Neural crest cell (in vitro differentiated cells): ENCODE measurements around the gene MMP13. TPM values are rescaled to one million over a fixed set of nuclear protein-coding genes. Genes with fewer than 3 reads are reported as not detected.
"Not testable (repeated sequence)": the region's sequence is repeated elsewhere in the genome, so short reads cannot be mapped to it uniquely, and the experiment has no call there.

Experiments
- DNase-seq: peaks from one replicate; pipeline ENCODE4 v3.0.0; 2021; ENCODE audit warnings: low read depth, mixed read lengths, low spot score
- H3K27ac Mint-ChIP-seq: one replicate; pipeline ENCODE4 v1.8.0; 2021; ENCODE audit warnings: mild to moderate bottlenecking, mixed read lengths; ENCODE audit not compliant: unreplicated experiment
- H3K27me3 Mint-ChIP-seq: 2 replicates; pipeline ENCODE4 v1.8.0; 2021; ENCODE audit warnings: low read depth, mild to moderate bottlenecking, mixed read lengths
- H3K36me3 Mint-ChIP-seq: 2 replicates; pipeline ENCODE4 v1.8.0; 2021; ENCODE audit warnings: low read depth, mild to moderate bottlenecking, mixed read lengths
- H3K4me1 Mint-ChIP-seq: 2 replicates; pipeline ENCODE4 v1.8.0; 2021; ENCODE audit warnings: mixed read lengths
- H3K4me3 Mint-ChIP-seq: one replicate; pipeline ENCODE4 v1.8.0; 2021; ENCODE audit warnings: mild to moderate bottlenecking, mixed read lengths
- H3K9me3 Mint-ChIP-seq: 2 replicates; pipeline ENCODE4 v1.8.0; 2021; ENCODE audit warnings: mixed read lengths
- total RNA-seq: library from RNA; stranded (reverse); gene quantifications from 2 replicates; pipeline ENCODE4 v1.2.1, GENCODE V29; 2021
- TF ChIP-seq, protein P1 (sequence below): fragments of 200-600 bp; sonication (generic); conservative IDR thresholded peaks from 2 replicates; pipeline ENCODE4 v1.5.0; 2021; ENCODE audit warnings: antibody characterized with exemption, mild to moderate bottlenecking

The MMP13 gene
- total RNA-seq, 1 donor from 2014 or later = not detected

DNA sequence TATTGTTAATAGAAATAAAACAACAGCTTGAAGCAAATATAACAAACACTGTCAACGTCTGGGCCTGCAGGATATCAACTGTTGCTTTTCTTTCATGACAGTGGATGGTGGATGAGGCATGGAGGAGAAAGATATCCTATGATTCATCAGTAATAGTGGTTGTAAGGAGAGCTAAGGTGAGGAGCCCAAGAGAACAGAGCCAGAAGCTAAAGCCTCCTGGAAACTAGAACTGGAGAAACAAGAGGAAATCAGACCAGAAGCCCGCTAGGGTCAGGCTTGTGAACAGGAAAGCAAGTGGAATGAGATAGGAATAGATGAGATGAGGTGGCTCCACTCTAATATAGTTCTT lies 43.1 kb downstream of the MMP13 start:
- Mint-ChIP-seq H3K27me3 (no peaks in the 10 kb centered on the region), H3K9me3 (peaks cover 4% of the 10 kb centered on the region), H3K4me1 (no peaks in the 10 kb centered on the region), H3K36me3 (no peaks in the 10 kb centered on the region), H3K4me3 (no peak overlapping the region), H3K27ac (no peak overlapping the region)
- DNase-seq = no peak
- TF ChIP-seq, protein P1, sequence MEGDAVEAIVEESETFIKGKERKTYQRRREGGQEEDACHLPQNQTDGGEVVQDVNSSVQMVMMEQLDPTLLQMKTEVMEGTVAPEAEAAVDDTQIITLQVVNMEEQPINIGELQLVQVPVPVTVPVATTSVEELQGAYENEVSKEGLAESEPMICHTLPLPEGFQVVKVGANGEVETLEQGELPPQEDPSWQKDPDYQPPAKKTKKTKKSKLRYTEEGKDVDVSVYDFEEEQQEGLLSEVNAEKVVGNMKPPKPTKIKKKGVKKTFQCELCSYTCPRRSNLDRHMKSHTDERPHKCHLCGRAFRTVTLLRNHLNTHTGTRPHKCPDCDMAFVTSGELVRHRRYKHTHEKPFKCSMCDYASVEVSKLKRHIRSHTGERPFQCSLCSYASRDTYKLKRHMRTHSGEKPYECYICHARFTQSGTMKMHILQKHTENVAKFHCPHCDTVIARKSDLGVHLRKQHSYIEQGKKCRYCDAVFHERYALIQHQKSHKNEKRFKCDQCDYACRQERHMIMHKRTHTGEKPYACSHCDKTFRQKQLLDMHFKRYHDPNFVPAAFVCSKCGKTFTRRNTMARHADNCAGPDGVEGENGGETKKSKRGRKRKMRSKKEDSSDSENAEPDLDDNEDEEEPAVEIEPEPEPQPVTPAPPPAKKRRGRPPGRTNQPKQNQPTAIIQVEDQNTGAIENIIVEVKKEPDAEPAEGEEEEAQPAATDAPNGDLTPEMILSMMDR = no peak

- peaks cover 4% of the 10 kb centered on the region for H3K9me3 Mint-ChIP-seq
- H3K27me3 Mint-ChIP-seq = no peaks in the 10 kb centered on the region
- H3K36me3 Mint-ChIP-seq = no peaks in the 10 kb centered on the region
- TF ChIP-seq, protein P1 = no peak
- H3K4me3 Mint-ChIP-seq = no peak overlapping the region
- no peak overlapping the region for H3K27ac Mint-ChIP-seq
- DNase-seq = no peak
- H3K4me1 Mint-ChIP-seq = no peaks in the 10 kb centered on the region
Measured at GRCh38 chr11:102911758-102912481, 43.6 kb downstream of the MMP13 start.

DNA sequence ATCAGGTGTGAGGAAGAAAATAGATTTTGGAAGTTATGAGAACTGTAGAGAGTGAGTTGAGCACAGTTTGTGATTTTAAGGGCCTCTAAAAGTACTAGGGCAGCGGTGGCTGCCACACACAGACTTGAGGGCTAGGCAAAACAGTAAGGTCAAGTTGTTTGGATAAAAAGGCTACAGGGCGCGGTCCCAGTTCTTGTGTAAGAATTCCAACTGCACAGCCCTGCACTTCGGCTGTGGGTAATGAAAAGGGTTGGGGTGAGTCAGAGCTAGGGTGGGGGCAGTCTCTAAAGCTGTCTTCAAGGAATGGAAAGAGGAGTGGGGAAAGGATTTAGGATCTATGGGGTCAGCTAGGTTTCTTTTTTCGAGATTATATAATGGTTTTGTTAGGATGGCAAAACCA lies 49.7 kb downstream of the MMP13 start:
- not testable (repeated sequence) for H3K36me3 Mint-ChIP-seq, H3K4me1 Mint-ChIP-seq, H3K27me3 Mint-ChIP-seq, DNase-seq, H3K27ac Mint-ChIP-seq, H3K4me3 Mint-ChIP-seq, H3K9me3 Mint-ChIP-seq

DNA sequence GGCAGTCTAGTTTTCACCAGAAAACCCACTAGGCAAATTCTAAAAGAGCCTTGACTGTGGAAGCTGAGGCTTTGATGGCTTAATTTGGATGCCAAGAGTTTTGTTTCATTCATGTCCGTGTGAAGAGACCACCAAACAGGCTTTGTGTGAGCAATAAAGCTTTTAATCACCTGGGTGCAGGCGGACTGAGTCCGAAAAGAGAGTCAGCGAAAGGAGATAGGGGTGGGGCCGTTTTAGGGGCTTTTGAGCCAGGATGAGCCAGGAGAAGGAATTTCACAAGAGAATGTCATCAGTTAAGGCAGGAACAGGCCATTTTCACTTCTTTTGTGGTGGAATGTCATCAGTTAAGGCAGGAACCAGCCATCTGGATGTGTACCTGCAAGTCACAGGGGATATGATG lies 51.6 kb downstream of the MMP13 start:
- H3K4me3 Mint-ChIP-seq, H3K36me3 Mint-ChIP-seq, H3K27me3 Mint-ChIP-seq, H3K27ac Mint-ChIP-seq, H3K4me1 Mint-ChIP-seq, H3K9me3 Mint-ChIP-seq, DNase-seq: not testable (repeated sequence)

GRCh38 chr11:102900346-102900745 lies 55.2 kb downstream of the MMP13 start:
- TF ChIP-seq, protein P1 = no peak
- no peaks in the 10 kb centered on the region for H3K4me1 Mint-ChIP-seq
- no peaks in the 10 kb centered on the region for H3K27me3 Mint-ChIP-seq
- H3K27ac Mint-ChIP-seq = no peak overlapping the region
- peaks cover 6% of the 10 kb centered on the region for H3K9me3 Mint-ChIP-seq
- no peak overlapping the region for H3K4me3 Mint-ChIP-seq
- no peak for DNase-seq
- H3K36me3 Mint-ChIP-seq = no peaks in the 10 kb centered on the region

Other genes with a start within 250 kb of the MMP13 start
- gene MMP27, start 250.0 kb downstream of the MMP13 start, total RNA-seq = not detected in 2 replicates
- not detected in 2 replicates for gene MMP8, start 230.8 kb downstream of the MMP13 start, total RNA-seq
- gene MMP10, start 175.1 kb downstream of the MMP13 start, total RNA-seq = not detected in 2 replicates
- gene MMP1, start 157.6 kb downstream of the MMP13 start, total RNA-seq = not detected in 2 replicates
- not detected in 2 replicates for gene MMP3, start 112.1 kb downstream of the MMP13 start, total RNA-seq
- not detected in 2 replicates for gene MMP12, start 80.8 kb downstream of the MMP13 start, total RNA-seq
- gene DCUN1D5, start 136.4 kb upstream of the MMP13 start, total RNA-seq = 38.8 and 39.1 TPM in 2 replicates
- 20.4 and 21.8 TPM in 2 replicates for gene DYNC2H1, start 153.7 kb upstream of the MMP13 start, total RNA-seq